ENCODE data around the gene VPS37D. TPM values are rescaled to one million over a fixed set of nuclear protein-coding genes. Genes with fewer than 3 reads are reported as not detected.

Gene VPS37D
- total and polyA plus RNA-seq, 2 experiments from 2014 or later = 14.6 to 32.0 TPM

DNA sequence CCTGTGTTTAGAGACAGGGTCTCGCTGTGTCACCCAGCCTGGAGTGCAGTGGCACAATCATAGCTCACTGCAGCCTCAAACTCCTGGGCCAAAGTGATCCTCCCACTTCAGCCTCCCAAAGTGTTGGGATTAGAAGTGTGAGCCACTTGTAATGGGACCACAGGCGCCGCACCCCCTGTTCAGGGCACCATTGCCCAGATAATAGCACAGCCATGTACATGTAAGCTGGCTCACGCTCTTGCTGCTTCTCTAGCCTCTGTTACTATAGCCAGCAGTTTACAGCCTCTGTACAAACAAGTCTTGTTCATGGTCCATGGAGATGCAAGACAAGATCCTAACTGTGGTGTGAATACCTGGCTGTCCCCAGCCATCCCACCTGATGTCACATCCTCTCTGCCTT lies 39.1 kb upstream of the VPS37D start:
- no peaks in the 10 kb centered on the region for H3K9me3 ChIP-seq (ENCODE audit: low read depth)
- DNase-seq (ENCODE audit: low read depth in 1 of 2, low spot score in 1 of 2) = no peak
- peaks cover 40% of the 10 kb centered on the region for H3K27me3 ChIP-seq
- TF ChIP-seq, protein P1, sequence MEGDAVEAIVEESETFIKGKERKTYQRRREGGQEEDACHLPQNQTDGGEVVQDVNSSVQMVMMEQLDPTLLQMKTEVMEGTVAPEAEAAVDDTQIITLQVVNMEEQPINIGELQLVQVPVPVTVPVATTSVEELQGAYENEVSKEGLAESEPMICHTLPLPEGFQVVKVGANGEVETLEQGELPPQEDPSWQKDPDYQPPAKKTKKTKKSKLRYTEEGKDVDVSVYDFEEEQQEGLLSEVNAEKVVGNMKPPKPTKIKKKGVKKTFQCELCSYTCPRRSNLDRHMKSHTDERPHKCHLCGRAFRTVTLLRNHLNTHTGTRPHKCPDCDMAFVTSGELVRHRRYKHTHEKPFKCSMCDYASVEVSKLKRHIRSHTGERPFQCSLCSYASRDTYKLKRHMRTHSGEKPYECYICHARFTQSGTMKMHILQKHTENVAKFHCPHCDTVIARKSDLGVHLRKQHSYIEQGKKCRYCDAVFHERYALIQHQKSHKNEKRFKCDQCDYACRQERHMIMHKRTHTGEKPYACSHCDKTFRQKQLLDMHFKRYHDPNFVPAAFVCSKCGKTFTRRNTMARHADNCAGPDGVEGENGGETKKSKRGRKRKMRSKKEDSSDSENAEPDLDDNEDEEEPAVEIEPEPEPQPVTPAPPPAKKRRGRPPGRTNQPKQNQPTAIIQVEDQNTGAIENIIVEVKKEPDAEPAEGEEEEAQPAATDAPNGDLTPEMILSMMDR (IDR thresholded peaks at IDR 0.05; ENCODE audit: low read depth, low read length) = no peak
- no peaks in the 10 kb centered on the region for H3K4me1 ChIP-seq (ENCODE audit: low read depth)
- no peaks in the 10 kb centered on the region for H3K36me3 ChIP-seq
- no peak overlapping the region for H3K27ac ChIP-seq
- H3K4me3 ChIP-seq = no peak overlapping the region

- TF ChIP-seq, protein P1 (IDR thresholded peaks at IDR 0.05; ENCODE audit: low read depth, low read length) = no peak
- Histone ChIP-seq H3K9me3 (ENCODE audit: low read depth) (no peaks in the 10 kb centered on the region), H3K4me1 (ENCODE audit: low read depth) (no peaks in the 10 kb centered on the region), H3K4me3 (no peak overlapping the region), H3K36me3 (no peaks in the 10 kb centered on the region), H3K27me3 (peaks cover 16% of the 10 kb centered on the region), H3K27ac (no peak overlapping the region)
- no peak for DNase-seq (ENCODE audit: low read depth in 1 of 2, low spot score in 1 of 2)
These were observed 36.1 kb upstream of the VPS37D start for GRCh38 chr7:73631558-73631957.

GRCh38 chr7:73633323-73633722 lies 34.3 kb upstream of the VPS37D start:
- no peaks in the 10 kb centered on the region for H3K9me3 ChIP-seq (ENCODE audit: low read depth)
- H3K4me1 ChIP-seq (ENCODE audit: low read depth) = no peaks in the 10 kb centered on the region
- peaks cover 5% of the 10 kb centered on the region for H3K27me3 ChIP-seq
- TF ChIP-seq, protein P1 (IDR thresholded peaks at IDR 0.05; ENCODE audit: low read depth, low read length) = no peak
- DNase-seq (ENCODE audit: low read depth in 1 of 2, low spot score in 1 of 2) = no peak
- no peak overlapping the region for H3K27ac ChIP-seq
- H3K36me3 ChIP-seq = no peaks in the 10 kb centered on the region
- H3K4me3 ChIP-seq = no peak overlapping the region

- Histone ChIP-seq H3K27ac (no peak overlapping the region), H3K36me3 (no peaks in the 10 kb centered on the region), H3K4me3 (no peak overlapping the region), H3K27me3 (no peaks in the 10 kb centered on the region), H3K9me3 (ENCODE audit: low read depth) (no peaks in the 10 kb centered on the region), H3K4me1 (ENCODE audit: low read depth) (no peaks in the 10 kb centered on the region)
- TF ChIP-seq, protein P1 (IDR thresholded peaks at IDR 0.05; ENCODE audit: low read depth, low read length) = no peak
- no peak for DNase-seq (ENCODE audit: low read depth in 1 of 2, low spot score in 1 of 2)
These were observed 33.8 kb upstream of the VPS37D start for GRCh38 chr7:73633844-73634243.

- Histone ChIP-seq H3K4me3 (no peak overlapping the region), H3K9me3 (ENCODE audit: low read depth) (no peaks in the 10 kb centered on the region), H3K36me3 (no peaks in the 10 kb centered on the region), H3K27ac (no peak overlapping the region), H3K27me3 (no peaks in the 10 kb centered on the region), H3K4me1 (ENCODE audit: low read depth) (no peaks in the 10 kb centered on the region)
- TF ChIP-seq, protein P1 (IDR thresholded peaks at IDR 0.05; ENCODE audit: low read depth, low read length) = no peak
- no peak for DNase-seq (ENCODE audit: low read depth in 1 of 2, low spot score in 1 of 2)
These were observed 32.0 kb upstream of the VPS37D start for GRCh38 chr7:73635428-73636200.
